GM23248 (cell line): Measurements from ENCODE around the gene SH2D4B. TPM values are rescaled to one million over a fixed set of nuclear protein-coding genes. Genes with fewer than 3 reads are reported as not detected.
A peak's percentile ranks its signal among the peaks of the same experiment; 100 is the strongest.

Experiments used
- DNase-seq: peaks from one replicate; pipeline ENCODE4 v3.0.0-alpha.2; 2015
- H2AFZ ChIP-seq: fragments of 200-600 bp; sonication (generic); 2 replicates; pipeline ENCODE4 v1.6.1; 2016; ENCODE audit warnings: antibody characterized with exemption
- H3F3A ChIP-seq: fragments of 200-600 bp; sonication (generic); 2 replicates; pipeline ENCODE4 v1.6.1; 2016; ENCODE audit warnings: mild to moderate bottlenecking, antibody characterized with exemption, mixed run types; ENCODE audit not compliant: insufficient read depth
- H3K27ac ChIP-seq: fragments of 200-600 bp; sonication (generic); 2 replicates; pipeline ENCODE4 v1.5.1; 2016; ENCODE audit warnings: mild to moderate bottlenecking
- H3K27me3 ChIP-seq: fragments of 200-600 bp; sonication (generic); replicated peaks from 2 replicates; pipeline ENCODE4 v1.6.1; 2016; ENCODE audit warnings: mild to moderate bottlenecking; ENCODE audit not compliant: insufficient read depth
- H3K36me3 ChIP-seq: fragments of 200-600 bp; sonication (generic); 2 replicates; pipeline ENCODE4 v1.6.1; 2016; ENCODE audit warnings: low read depth, mild to moderate bottlenecking
- H3K4me1 ChIP-seq: fragments of 200-600 bp; sonication (generic); 2 replicates; pipeline ENCODE4 v1.6.1; 2016; ENCODE audit warnings: mild to moderate bottlenecking; ENCODE audit not compliant: insufficient read depth
- H3K4me2 ChIP-seq: fragments of 200-600 bp; sonication (generic); one replicate; pipeline ENCODE4 v1.6.1; 2016; ENCODE audit warnings: mild to moderate bottlenecking; ENCODE audit not compliant: unreplicated experiment
- H3K4me3 ChIP-seq: fragments of 200-600 bp; sonication (generic); 2 replicates; pipeline ENCODE4 v1.5.1; 2016; ENCODE audit warnings: mild to moderate bottlenecking
- H3K79me2 ChIP-seq: fragments of 200-600 bp; sonication (generic); 2 replicates; pipeline ENCODE4 v1.6.1; 2016; ENCODE audit warnings: mild to moderate bottlenecking; ENCODE audit not compliant: insufficient read depth
- H3K9ac ChIP-seq: fragments of 200-600 bp; sonication (generic); 2 replicates; pipeline ENCODE4 v1.6.1; 2016; ENCODE audit warnings: mild to moderate bottlenecking
- H3K9me2 ChIP-seq: fragments of 200-600 bp; sonication (generic); 2 replicates; pipeline ENCODE4 v1.6.1; 2016; ENCODE audit warnings: mixed run types, mild to moderate bottlenecking, moderate library complexity; ENCODE audit not compliant: insufficient read depth
- H3K9me3 ChIP-seq: fragments of 200-600 bp; sonication (generic); one replicate; pipeline ENCODE4 v1.6.1; 2017; ENCODE audit warnings: low read depth
- H4K20me1 ChIP-seq: fragments of 200-600 bp; sonication (generic); 2 replicates; pipeline ENCODE4 v1.6.0; 2016; ENCODE audit not compliant: insufficient read depth
- EZH2 ChIP-seq: fragments of 200-600 bp; sonication (generic); IDR thresholded peaks from 2 replicates; pipeline ENCODE4 v1.6.1; 2018; ENCODE audit warnings: antibody characterized with exemption, mild to moderate bottlenecking; ENCODE audit not compliant: insufficient read depth, poor library complexity, severe bottlenecking
- EZH2phosphoT487 ChIP-seq: fragments of 200-600 bp; sonication (generic); IDR thresholded peaks from 2 replicates; pipeline ENCODE4 v1.6.1; 2018; ENCODE audit warnings: antibody characterized with exemption, moderate library complexity, mild to moderate bottlenecking, low read depth; ENCODE audit not compliant: insufficient read depth
- WGBS, 2 experiments: methylation state at CpG; one replicate each; pipeline ENCODE4 v1.1.6; 2015 to 2017; ENCODE audit warnings: low lambda C conversion rate in 2 of 2, low coverage in 1 of 2; ENCODE audit errors: missing lambda C conversion rate in 2 of 2; 5-methylcytosine and 5-hydroxymethylcytosine counted together
- in situ Hi-C: fragments of 300-500 bp; cut with MboI; formaldehyde crosslinking; loops from 2 replicates; pipeline ENCODE4 v1.15.0; 2020
- polyA plus RNA-seq: library from polyadenylated mRNA; unstranded; fragments of >200 nt; fragmentation: Nextera tagmentation; extraction: Ambion mirVana; gene quantifications from 2 replicates; pipeline ENCODE4 v1.2.1, GENCODE V29; 2016
- total RNA-seq: library from RNA; depleted of rRNA; stranded (reverse); fragments of >200 nt; shearing (Covaris generic); gene quantifications from 2 replicates; pipeline ENCODE4 v1.2.3, GENCODE V29; 2014

The SH2D4B gene
- total and polyA plus RNA-seq, 2 experiments from 2014 or later = not detected

DNA sequence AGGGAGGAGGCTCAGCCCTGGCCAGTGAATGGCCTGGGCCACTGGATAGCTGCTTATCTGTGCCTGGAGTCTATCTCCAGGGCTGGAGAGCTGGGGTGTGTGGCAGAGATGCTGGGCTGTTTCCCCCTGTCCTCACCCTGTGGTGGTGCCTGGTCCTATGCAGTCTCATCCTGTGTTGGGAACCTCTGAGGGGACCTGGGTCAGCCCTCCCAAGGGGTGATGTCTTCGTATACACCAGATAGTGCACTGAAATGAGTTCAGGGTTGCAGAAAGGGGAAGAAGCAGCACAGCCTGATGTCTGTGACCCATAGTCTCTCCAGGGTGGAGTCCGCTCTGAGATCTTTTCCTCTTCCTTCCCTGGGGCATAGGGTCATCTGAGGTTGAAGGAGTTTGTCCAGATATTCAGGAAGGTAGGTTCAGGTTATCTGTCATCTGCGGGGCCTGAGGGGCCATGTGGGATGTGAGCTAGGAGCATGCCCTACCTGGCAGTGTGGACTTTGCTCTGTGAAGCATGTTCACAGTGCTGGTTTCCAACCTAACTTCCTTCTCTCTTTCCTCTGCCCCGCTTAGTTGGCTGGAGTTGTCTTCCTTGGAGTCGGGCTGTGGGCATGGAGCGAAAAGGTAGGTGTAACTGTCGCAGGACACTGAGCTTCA, 33.4 kb upstream of the SH2D4B start:
- H3K79me2 ChIP-seq = peaks cover 44% of the 10 kb centered on the region
- TF ChIP-seq EZH2phosphoT487 (no peak), EZH2 (no peak)
- H3K9ac ChIP-seq = no peak overlapping the region
- no peaks in the 10 kb centered on the region for H3K36me3 ChIP-seq
- in situ Hi-C loops = loop anchor here (5.0 kb wide), 1 partner anchor 57 kb away; no protein-coding TSS in a partner anchor
- WGBS, 2 experiments = 89 to 90% methylated on average over 7 of the region's 7 CpGs
- no peaks in the 10 kb centered on the region for H4K20me1 ChIP-seq
- no peaks in the 10 kb centered on the region for H3K9me3 ChIP-seq
- no peak overlapping the region for H3K4me3 ChIP-seq
- no peak overlapping the region for H2AFZ ChIP-seq
- no peak overlapping the region for H3K4me2 ChIP-seq
- peaks cover 24% of the 10 kb centered on the region for H3F3A ChIP-seq
- H3K27ac ChIP-seq = no peak overlapping the region
- H3K9me2 ChIP-seq = no peaks in the 10 kb centered on the region
- H3K4me1 ChIP-seq = peaks cover 30% of the 10 kb centered on the region
- no peaks in the 10 kb centered on the region for H3K27me3 ChIP-seq
- DNase-seq = no peak

DNA sequence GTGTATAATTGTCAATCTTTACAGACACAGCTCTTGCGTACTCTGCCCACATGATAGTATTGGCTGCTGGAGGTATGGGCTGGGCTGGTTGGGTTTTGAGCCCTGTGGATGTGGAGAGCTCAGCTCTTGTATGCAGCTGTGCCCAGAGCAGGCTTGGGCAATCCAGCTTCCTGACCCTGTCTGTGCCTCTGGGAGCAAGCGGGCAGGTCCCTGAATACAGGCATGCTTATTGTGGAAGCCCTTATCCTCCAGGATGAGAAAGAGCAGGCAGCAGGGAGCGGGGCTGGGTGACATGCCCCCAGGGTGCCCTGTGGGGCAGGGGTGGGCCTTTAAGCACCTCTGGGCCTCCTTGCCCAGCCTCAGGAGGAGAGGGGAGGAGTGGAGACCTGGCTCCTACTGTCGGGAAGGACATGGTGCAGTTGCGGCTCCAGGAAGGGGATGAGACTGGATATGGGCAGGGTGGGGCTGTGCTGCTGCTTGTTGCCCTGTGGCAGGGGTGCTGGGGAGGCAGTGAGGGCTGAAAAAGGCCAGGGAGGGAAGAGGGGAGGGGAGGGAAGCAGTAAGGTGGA, 32.7 kb upstream of the SH2D4B start:
- Histone ChIP-seq H3K4me1 (peaks cover 28% of the 10 kb centered on the region), H3K79me2 (peaks cover 44% of the 10 kb centered on the region), H3K9me2 (no peaks in the 10 kb centered on the region), H3K27me3 (no peaks in the 10 kb centered on the region), H3K4me3 (no peak overlapping the region), H3F3A (peaks cover 17% of the 10 kb centered on the region), H2AFZ (no peak overlapping the region), H4K20me1 (no peaks in the 10 kb centered on the region), H3K9me3 (no peaks in the 10 kb centered on the region), H3K4me2 (no peak overlapping the region), H3K36me3 (no peaks in the 10 kb centered on the region), H3K9ac (no peak overlapping the region), H3K27ac (no peak overlapping the region)
- TF ChIP-seq EZH2 (no peak), EZH2phosphoT487 (no peak)
- no peak for DNase-seq
- in situ Hi-C loops = loop anchor here (5.0 kb wide), 1 partner anchor 58 kb away; no protein-coding TSS in a partner anchor
- WGBS, 2 experiments = 78 to 82% methylated on average over 5 of the region's 5 CpGs

DNA sequence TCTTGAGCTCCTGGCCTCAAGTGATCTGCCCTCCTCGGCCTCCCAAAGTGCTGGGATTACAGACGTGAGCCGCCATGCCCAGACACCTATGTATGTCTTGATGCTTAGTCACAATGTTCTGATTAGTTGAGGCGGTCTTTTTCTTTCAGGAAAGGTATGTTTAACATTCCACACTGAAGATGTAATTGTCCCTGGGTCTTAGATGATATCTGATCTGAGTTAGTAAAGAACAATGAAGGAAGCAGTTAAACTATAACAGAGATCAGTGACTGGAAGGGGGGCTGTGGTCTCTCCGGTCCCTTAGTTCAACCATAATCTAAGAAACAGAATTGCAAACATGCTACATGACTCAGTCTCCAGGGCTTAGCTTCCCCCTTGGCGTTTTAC, 31.5 kb upstream of the SH2D4B start:
- no peaks in the 10 kb centered on the region for H3K36me3 ChIP-seq
- TF ChIP-seq EZH2phosphoT487 = no peak
- no peak for TF ChIP-seq EZH2
- H3K9ac ChIP-seq = peak overlapping the region; percentile 18; the same call in 1 of the 2 replicates
- peaks cover 30% of the 10 kb centered on the region for H3K4me1 ChIP-seq
- no peaks in the 10 kb centered on the region for H4K20me1 ChIP-seq
- in situ Hi-C loops = no loop called here
- no peaks in the 10 kb centered on the region for H3K9me2 ChIP-seq
- no peaks in the 10 kb centered on the region for H3K27me3 ChIP-seq
- H3K79me2 ChIP-seq = peaks cover 35% of the 10 kb centered on the region
- H3F3A ChIP-seq = peaks cover 16% of the 10 kb centered on the region
- H2AFZ ChIP-seq = peak overlapping the region; percentile 59
- no peaks in the 10 kb centered on the region for H3K9me3 ChIP-seq
- peak overlapping the region; percentile 58 for H3K27ac ChIP-seq
- 33 to 35% methylated on average over 6 of the region's 6 CpGs for WGBS, 2 experiments
- DNase-seq = peak; percentile 40
- H3K4me2 ChIP-seq = peak overlapping the region; percentile 41
- H3K4me3 ChIP-seq = no peak overlapping the region

DNA sequence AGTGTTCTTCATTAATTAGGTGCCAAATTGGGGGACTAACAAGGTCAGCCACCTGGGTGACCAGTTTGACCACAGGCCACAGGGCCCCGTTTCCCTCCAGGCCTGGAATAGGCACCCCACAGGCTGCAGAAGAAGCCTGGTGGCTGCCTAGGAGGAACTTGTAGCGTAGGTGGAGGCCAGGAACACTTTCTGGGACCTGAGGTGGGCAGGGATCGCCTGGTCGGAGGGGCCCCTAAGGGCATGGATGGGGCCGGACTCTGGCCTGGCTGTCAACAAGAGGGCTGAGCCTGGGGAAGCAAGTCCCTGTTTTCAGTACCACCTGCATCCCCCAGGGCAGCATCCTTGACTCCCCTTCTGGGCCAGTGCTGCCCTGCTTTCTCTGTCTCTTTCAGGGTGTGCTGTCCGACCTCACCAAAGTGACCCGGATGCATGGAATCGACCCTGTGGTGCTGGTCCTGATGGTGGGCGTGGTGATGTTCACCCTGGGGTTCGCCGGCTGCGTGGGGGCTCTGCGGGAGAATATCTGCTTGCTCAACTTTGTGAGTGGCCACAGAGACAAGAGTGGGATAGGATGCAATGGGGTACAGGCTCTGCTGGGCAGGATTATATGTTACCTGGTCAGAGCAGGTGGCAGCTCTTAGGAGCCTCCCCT, 30.7 kb upstream of the SH2D4B start:
- Histone ChIP-seq H3K9me2 (no peaks in the 10 kb centered on the region), H4K20me1 (no peaks in the 10 kb centered on the region), H3K27ac (peak overlapping the region; percentile 58; the same call in 1 of the 2 replicates), H3K79me2 (peaks cover 27% of the 10 kb centered on the region), H3K9me3 (no peaks in the 10 kb centered on the region), H3K4me2 (peak overlapping the region; percentile 41), H3K4me3 (no peak overlapping the region), H2AFZ (no peak overlapping the region), H3F3A (peaks cover 16% of the 10 kb centered on the region), H3K36me3 (no peaks in the 10 kb centered on the region), H3K9ac (no peak overlapping the region), H3K4me1 (peaks cover 26% of the 10 kb centered on the region), H3K27me3 (no peaks in the 10 kb centered on the region)
- no peak for DNase-seq
- 92 to 93% methylated on average over 13 of the region's 13 CpGs for WGBS, 2 experiments
- no peak for TF ChIP-seq EZH2phosphoT487
- TF ChIP-seq EZH2 = no peak
- in situ Hi-C loops = no loop called here
